GM23248 (cell line): Measurements from ENCODE around the gene PIGA. TPM values are rescaled to one million over a fixed set of nuclear protein-coding genes. Genes with fewer than 3 reads are reported as not detected.

Experiments used
- DNase-seq: peaks from one replicate; pipeline ENCODE4 v3.0.0-alpha.2; 2015
- H2AFZ ChIP-seq: fragments of 200-600 bp; sonication (generic); 2 replicates; pipeline ENCODE4 v1.6.1; 2016; ENCODE audit warnings: antibody characterized with exemption
- H3F3A ChIP-seq: fragments of 200-600 bp; sonication (generic); 2 replicates; pipeline ENCODE4 v1.6.1; 2016; ENCODE audit warnings: mild to moderate bottlenecking, antibody characterized with exemption, mixed run types; ENCODE audit not compliant: insufficient read depth
- H3K27ac ChIP-seq: fragments of 200-600 bp; sonication (generic); 2 replicates; pipeline ENCODE4 v1.5.1; 2016; ENCODE audit warnings: mild to moderate bottlenecking
- H3K27me3 ChIP-seq: fragments of 200-600 bp; sonication (generic); replicated peaks from 2 replicates; pipeline ENCODE4 v1.6.1; 2016; ENCODE audit warnings: mild to moderate bottlenecking; ENCODE audit not compliant: insufficient read depth
- H3K36me3 ChIP-seq: fragments of 200-600 bp; sonication (generic); 2 replicates; pipeline ENCODE4 v1.6.1; 2016; ENCODE audit warnings: low read depth, mild to moderate bottlenecking
- H3K4me1 ChIP-seq: fragments of 200-600 bp; sonication (generic); 2 replicates; pipeline ENCODE4 v1.6.1; 2016; ENCODE audit warnings: mild to moderate bottlenecking; ENCODE audit not compliant: insufficient read depth
- H3K4me2 ChIP-seq: fragments of 200-600 bp; sonication (generic); one replicate; pipeline ENCODE4 v1.6.1; 2016; ENCODE audit warnings: mild to moderate bottlenecking; ENCODE audit not compliant: unreplicated experiment
- H3K4me3 ChIP-seq: fragments of 200-600 bp; sonication (generic); 2 replicates; pipeline ENCODE4 v1.5.1; 2016; ENCODE audit warnings: mild to moderate bottlenecking
- H3K79me2 ChIP-seq: fragments of 200-600 bp; sonication (generic); 2 replicates; pipeline ENCODE4 v1.6.1; 2016; ENCODE audit warnings: mild to moderate bottlenecking; ENCODE audit not compliant: insufficient read depth
- H3K9ac ChIP-seq: fragments of 200-600 bp; sonication (generic); 2 replicates; pipeline ENCODE4 v1.6.1; 2016; ENCODE audit warnings: mild to moderate bottlenecking
- H3K9me2 ChIP-seq: fragments of 200-600 bp; sonication (generic); 2 replicates; pipeline ENCODE4 v1.6.1; 2016; ENCODE audit warnings: mixed run types, mild to moderate bottlenecking, moderate library complexity; ENCODE audit not compliant: insufficient read depth
- H3K9me3 ChIP-seq: fragments of 200-600 bp; sonication (generic); one replicate; pipeline ENCODE4 v1.6.1; 2017; ENCODE audit warnings: low read depth
- H4K20me1 ChIP-seq: fragments of 200-600 bp; sonication (generic); 2 replicates; pipeline ENCODE4 v1.6.0; 2016; ENCODE audit not compliant: insufficient read depth
- EZH2 ChIP-seq: fragments of 200-600 bp; sonication (generic); IDR thresholded peaks from 2 replicates; pipeline ENCODE4 v1.6.1; 2018; ENCODE audit warnings: antibody characterized with exemption, mild to moderate bottlenecking; ENCODE audit not compliant: insufficient read depth, poor library complexity, severe bottlenecking
- EZH2phosphoT487 ChIP-seq: fragments of 200-600 bp; sonication (generic); IDR thresholded peaks from 2 replicates; pipeline ENCODE4 v1.6.1; 2018; ENCODE audit warnings: antibody characterized with exemption, moderate library complexity, mild to moderate bottlenecking, low read depth; ENCODE audit not compliant: insufficient read depth
- WGBS, 2 experiments: methylation state at CpG; one replicate each; pipeline ENCODE4 v1.1.6; 2015 to 2017; ENCODE audit warnings: low lambda C conversion rate in 2 of 2, low coverage in 1 of 2; ENCODE audit errors: missing lambda C conversion rate in 2 of 2; 5-methylcytosine and 5-hydroxymethylcytosine counted together
- in situ Hi-C: fragments of 300-500 bp; cut with MboI; formaldehyde crosslinking; loops from 2 replicates; pipeline ENCODE4 v1.15.0; 2020
- polyA plus RNA-seq: library from polyadenylated mRNA; unstranded; fragments of >200 nt; fragmentation: Nextera tagmentation; extraction: Ambion mirVana; gene quantifications from 2 replicates; pipeline ENCODE4 v1.2.1, GENCODE V29; 2016
- total RNA-seq: library from RNA; depleted of rRNA; stranded (reverse); fragments of >200 nt; shearing (Covaris generic); gene quantifications from 2 replicates; pipeline ENCODE4 v1.2.3, GENCODE V29; 2014

The PIGA gene
- total and polyA plus RNA-seq, 2 experiments from 2014 or later = 4.7 to 8.9 TPM

- no peaks in the 10 kb centered on the region for H3K79me2 ChIP-seq
- no peaks in the 10 kb centered on the region for H3K27me3 ChIP-seq
- no peak overlapping the region for H3K27ac ChIP-seq
- 42 to 56% methylated on average over 3 of the region's 3 CpGs for WGBS, 2 experiments
- H3K4me3 ChIP-seq = no peak overlapping the region
- H3K9ac ChIP-seq = no peak overlapping the region
- TF ChIP-seq EZH2phosphoT487 (no peak), EZH2 (no peak)
- H3F3A ChIP-seq = peaks cover 7% of the 10 kb centered on the region; the same call in 1 of the 2 replicates
- H3K4me2 ChIP-seq = no peak overlapping the region
- in situ Hi-C loops = no loop called here
- H3K4me1 ChIP-seq = peaks cover 9% of the 10 kb centered on the region; the same call in 1 of the 2 replicates
- H3K36me3 ChIP-seq = no peaks in the 10 kb centered on the region
- H3K9me2 ChIP-seq = no peaks in the 10 kb centered on the region
- no peak overlapping the region for H2AFZ ChIP-seq
- no peak for DNase-seq
- no peaks in the 10 kb centered on the region for H3K9me3 ChIP-seq
- H4K20me1 ChIP-seq = no peaks in the 10 kb centered on the region
Observed at GRCh38 chrX:15373976-15374375, 38.7 kb upstream of the PIGA start.

- no peak overlapping the region for H3K4me3 ChIP-seq
- 73% methylated on average over 8 to 9 of the region's 9 CpGs for WGBS, 2 experiments
- H2AFZ ChIP-seq = no peak overlapping the region
- TF ChIP-seq EZH2 (no peak), EZH2phosphoT487 (no peak)
- no peak overlapping the region for H3K4me2 ChIP-seq
- in situ Hi-C loops = no loop called here
- H3K27me3 ChIP-seq = no peaks in the 10 kb centered on the region
- H3K27ac ChIP-seq = no peak overlapping the region
- H3K9me2 ChIP-seq = no peaks in the 10 kb centered on the region
- no peaks in the 10 kb centered on the region for H4K20me1 ChIP-seq
- H3K4me1 ChIP-seq = no peaks in the 10 kb centered on the region
- H3K79me2 ChIP-seq = no peaks in the 10 kb centered on the region
- H3F3A ChIP-seq = no peaks in the 10 kb centered on the region
- no peaks in the 10 kb centered on the region for H3K9me3 ChIP-seq
- no peaks in the 10 kb centered on the region for H3K36me3 ChIP-seq
- no peak overlapping the region for H3K9ac ChIP-seq
- no peak for DNase-seq
Observed at GRCh38 chrX:15366506-15367352, 31.4 kb upstream of the PIGA start.

- Histone ChIP-seq H4K20me1 (no peaks in the 10 kb centered on the region), H2AFZ (no peak overlapping the region), H3K9me2 (no peaks in the 10 kb centered on the region), H3K27me3 (no peaks in the 10 kb centered on the region), H3K4me3 (no peak overlapping the region), H3F3A (no peaks in the 10 kb centered on the region), H3K9me3 (no peaks in the 10 kb centered on the region), H3K79me2 (no peaks in the 10 kb centered on the region), H3K9ac (no peak overlapping the region), H3K27ac (no peak overlapping the region), H3K4me2 (no peak overlapping the region), H3K4me1 (no peaks in the 10 kb centered on the region), H3K36me3 (no peaks in the 10 kb centered on the region)
- TF ChIP-seq EZH2phosphoT487 (no peak), EZH2 (no peak)
- no peak for DNase-seq
- 40 to 44% methylated on average over 2 of the region's 2 CpGs for WGBS, 2 experiments
- in situ Hi-C loops = no loop called here
Observed at GRCh38 chrX:15359701-15360100, 24.4 kb upstream of the PIGA start.

- H3K9ac ChIP-seq = no peak overlapping the region
- no peaks in the 10 kb centered on the region for H3K36me3 ChIP-seq
- H3F3A ChIP-seq = no peaks in the 10 kb centered on the region
- H4K20me1 ChIP-seq = no peaks in the 10 kb centered on the region
- DNase-seq = no peak
- no peak overlapping the region for H3K27ac ChIP-seq
- H3K4me3 ChIP-seq = no peak overlapping the region
- H3K79me2 ChIP-seq = no peaks in the 10 kb centered on the region
- in situ Hi-C loops = no loop called here
- no peaks in the 10 kb centered on the region for H3K9me3 ChIP-seq
- WGBS, 2 experiments = 69 to 72% methylated on average over 2 of the region's 2 CpGs
- no peak overlapping the region for H2AFZ ChIP-seq
- H3K4me2 ChIP-seq = no peak overlapping the region
- no peaks in the 10 kb centered on the region for H3K9me2 ChIP-seq
- no peaks in the 10 kb centered on the region for H3K27me3 ChIP-seq
- TF ChIP-seq EZH2phosphoT487 = no peak
- TF ChIP-seq EZH2 = no peak
- H3K4me1 ChIP-seq = no peaks in the 10 kb centered on the region
Observed at GRCh38 chrX:15358533-15358932, 23.2 kb upstream of the PIGA start.
